PC-9 (cell line): ENCODE measurements around the gene STRIP2. TPM values are rescaled to one million over a fixed set of nuclear protein-coding genes. Genes with fewer than 3 reads are reported as not detected.
"Not testable (repeated sequence)": the region's sequence is repeated elsewhere in the genome, so short reads cannot be mapped to it uniquely, and the experiment has no call there.

Experiments
- BruUV-seq: library from RNA; stranded (reverse); fragments of 400-500 nt; replicated peaks from 2 replicates; lab custom pipeline; 2021; lab: Mats Ljungman, UMichigan
- CTCF ChIA-PET: fragments of 300-600 bp; sonication (Branson Sonifier 250); formaldehyde crosslinking; loops from one replicate; lab custom pipeline; 2022; ENCODE audit warnings: antibody characterized with exemption; lab: Charles Lee
- POLR2A ChIA-PET: fragments of 300-600 bp; sonication (Branson Sonifier 250); formaldehyde crosslinking; loops from one replicate; lab custom pipeline; 2022; ENCODE audit warnings: antibody characterized with exemption; ENCODE audit not compliant: unreplicated experiment; lab: Charles Lee
- DNase-seq, 2 experiments: peaks; one replicate each; pipeline versions ENCODE4 v3.0.0 to v3.0.0-alpha.2; 2015 to 2022; ENCODE audit warnings: mixed read lengths in 1 of 2
- H2AFZ ChIP-seq: fragments of 200-600 bp; sonication (generic); 2 replicates; pipeline ENCODE4 v1.8.1; 2017; ENCODE audit warnings: antibody characterized with exemption
- H3F3A ChIP-seq: fragments of 200-600 bp; sonication (generic); 2 replicates; pipeline ENCODE4 v1.8.1; 2017; ENCODE audit warnings: antibody characterized with exemption, mild to moderate bottlenecking, low read depth; ENCODE audit not compliant: insufficient read depth
- H3K27ac ChIP-seq: fragments of 200-600 bp; sonication (generic); 2 replicates; pipeline ENCODE4 v1.6.1; 2016; ENCODE audit warnings: mixed run types
- H3K27me3 ChIP-seq: fragments of 200-600 bp; sonication (generic); 2 replicates; pipeline ENCODE4 v1.6.1; 2016; ENCODE audit warnings: low read depth, mixed run types; ENCODE audit not compliant: insufficient read depth
- H3K36me3 ChIP-seq: fragments of 200-600 bp; sonication (generic); 2 replicates; pipeline ENCODE4 v1.6.1; 2016; ENCODE audit warnings: low read depth, mixed run types
- H3K4me1 ChIP-seq: fragments of 200-600 bp; sonication (generic); replicated peaks from 2 replicates; pipeline ENCODE4 v1.6.1; 2016; ENCODE audit warnings: mixed run types; ENCODE audit not compliant: insufficient read depth
- H3K4me2 ChIP-seq: fragments of 200-600 bp; sonication (generic); 2 replicates; pipeline ENCODE4 v1.6.1; 2017; ENCODE audit warnings: mixed run types
- H3K4me3 ChIP-seq: fragments of 200-600 bp; sonication (generic); 2 replicates; pipeline ENCODE4 v1.6.1; 2016; ENCODE audit warnings: mixed run types
- H3K79me2 ChIP-seq: fragments of 200-600 bp; sonication (generic); 2 replicates; pipeline ENCODE4 v1.6.1; 2017; ENCODE audit warnings: low read depth, mixed run types
- H3K9me2 ChIP-seq: fragments of 200-600 bp; sonication (generic); 2 replicates; pipeline ENCODE4 v1.8.1; 2017; ENCODE audit warnings: mild to moderate bottlenecking; ENCODE audit not compliant: insufficient read depth
- H3K9me3 ChIP-seq: fragments of 200-600 bp; sonication (generic); 2 replicates; pipeline ENCODE4 v1.8.1; 2016; ENCODE audit warnings: low read depth; ENCODE audit not compliant: insufficient read depth
- H4K20me1 ChIP-seq: fragments of 200-600 bp; sonication (generic); 2 replicates; pipeline ENCODE4 v1.8.1; 2017; ENCODE audit not compliant: insufficient read depth
- EZH2 ChIP-seq: fragments of 200-600 bp; sonication (generic); IDR thresholded peaks from 2 replicates; pipeline ENCODE4 v1.8.0; 2017; ENCODE audit warnings: antibody characterized with exemption, low read depth
- intact Hi-C: fragments of 100-400 bp; cut with micrococcal nuclease; formaldehyde crosslinking; loops from one replicate; pipeline ENCODE4 v1.10.0; 2022; ENCODE audit not compliant: unreplicated experiment
- total RNA-seq: library from RNA; stranded (reverse); gene quantifications from 2 replicates; pipeline ENCODE4 v1.2.3, GENCODE V29; 2021
- TF ChIP-seq, protein P1 (sequence below): fragments of 200-600 bp; sonication (generic); conservative IDR thresholded peaks from 2 replicates; pipeline ENCODE4 v1.6.1; 2017; ENCODE audit warnings: mixed run types, antibody characterized with exemption, mild to moderate bottlenecking, moderate library complexity

The STRIP2 gene
- total RNA-seq, 1 experiment from 2014 or later = 9.5 TPM

DNA sequence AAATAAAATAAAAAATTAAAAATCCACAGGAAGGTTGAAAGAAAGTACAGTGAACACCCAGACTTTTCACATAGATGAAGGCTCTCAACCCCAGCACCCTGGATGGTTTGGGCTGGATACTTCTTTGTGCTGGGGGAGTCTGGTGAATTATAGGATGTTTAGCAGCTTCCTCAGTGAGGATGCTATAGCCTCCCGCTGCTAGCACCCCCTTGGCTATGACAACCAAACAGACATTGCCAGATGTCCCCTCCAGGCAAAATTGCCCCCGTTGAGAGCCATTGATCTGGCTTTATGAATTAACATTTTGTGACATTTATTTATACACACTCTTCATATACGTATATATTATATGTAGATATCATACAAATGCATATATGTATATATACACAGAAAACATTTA is 89.7 kb downstream of the STRIP2 start:
- Histone ChIP-seq H3F3A (no peaks in the 10 kb centered on the region; the same call in 1 of the 2 replicates), H3K9me2 (no peaks in the 10 kb centered on the region), H3K36me3 (no peaks in the 10 kb centered on the region), H4K20me1 (no peaks in the 10 kb centered on the region), H3K27ac (no peak overlapping the region), H3K4me1 (peaks cover 10% of the 10 kb centered on the region), H3K4me3 (no peak overlapping the region), H3K79me2 (no peaks in the 10 kb centered on the region), H2AFZ (no peak overlapping the region), H3K27me3 (no peaks in the 10 kb centered on the region), H3K9me3 (no peaks in the 10 kb centered on the region), H3K4me2 (no peak overlapping the region)
- TF ChIP-seq EZH2 = no peak
- TF ChIP-seq, protein P1, sequence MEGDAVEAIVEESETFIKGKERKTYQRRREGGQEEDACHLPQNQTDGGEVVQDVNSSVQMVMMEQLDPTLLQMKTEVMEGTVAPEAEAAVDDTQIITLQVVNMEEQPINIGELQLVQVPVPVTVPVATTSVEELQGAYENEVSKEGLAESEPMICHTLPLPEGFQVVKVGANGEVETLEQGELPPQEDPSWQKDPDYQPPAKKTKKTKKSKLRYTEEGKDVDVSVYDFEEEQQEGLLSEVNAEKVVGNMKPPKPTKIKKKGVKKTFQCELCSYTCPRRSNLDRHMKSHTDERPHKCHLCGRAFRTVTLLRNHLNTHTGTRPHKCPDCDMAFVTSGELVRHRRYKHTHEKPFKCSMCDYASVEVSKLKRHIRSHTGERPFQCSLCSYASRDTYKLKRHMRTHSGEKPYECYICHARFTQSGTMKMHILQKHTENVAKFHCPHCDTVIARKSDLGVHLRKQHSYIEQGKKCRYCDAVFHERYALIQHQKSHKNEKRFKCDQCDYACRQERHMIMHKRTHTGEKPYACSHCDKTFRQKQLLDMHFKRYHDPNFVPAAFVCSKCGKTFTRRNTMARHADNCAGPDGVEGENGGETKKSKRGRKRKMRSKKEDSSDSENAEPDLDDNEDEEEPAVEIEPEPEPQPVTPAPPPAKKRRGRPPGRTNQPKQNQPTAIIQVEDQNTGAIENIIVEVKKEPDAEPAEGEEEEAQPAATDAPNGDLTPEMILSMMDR = no peak
- intact Hi-C loops = loop anchor here (2.0 kb wide), 1 partner anchor 51 kb away; no protein-coding TSS in a partner anchor
- POLR2A ChIA-PET = no interaction called here
- no peak for DNase-seq
- CTCF ChIA-PET = no interaction called here
- BruUV-seq = no TSS peak

DNA sequence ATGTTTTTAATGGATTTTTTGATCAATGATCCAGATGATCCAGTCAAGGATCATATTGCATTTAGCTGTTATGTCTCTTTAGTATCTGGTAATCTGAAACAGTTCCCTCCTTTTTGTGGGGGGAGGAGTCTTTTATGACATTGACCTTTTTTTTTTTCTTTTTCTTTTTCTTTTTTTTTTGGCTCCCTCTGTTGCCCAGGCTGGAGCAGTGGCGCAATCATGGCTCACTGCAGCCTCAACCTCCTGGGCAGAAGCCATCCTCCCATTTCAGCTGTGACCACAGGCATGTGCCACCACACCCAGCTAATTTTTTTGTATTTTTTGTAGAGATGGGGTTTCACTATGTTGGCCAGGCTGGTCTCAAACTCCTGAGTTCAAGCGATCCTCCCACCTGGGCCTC is 90.2 kb downstream of the STRIP2 start:
- H3K9me2 ChIP-seq, H3K4me2 ChIP-seq, H3K4me1 ChIP-seq, H3K4me3 ChIP-seq, H3K79me2 ChIP-seq, H3K27ac ChIP-seq, H4K20me1 ChIP-seq, H3K27me3 ChIP-seq, H2AFZ ChIP-seq, BruUV-seq, H3K36me3 ChIP-seq, H3K9me3 ChIP-seq, POLR2A ChIA-PET, H3F3A ChIP-seq: not testable (repeated sequence)
- CTCF ChIA-PET = interaction anchor here (0.6 kb wide), 1 partner anchor 299 kb away, joined by 3 read pairs; the partner anchor contains the start of gene AHCYL2
- peak; percentile 82 to 84 for DNase-seq
- intact Hi-C loops = loop anchor here (2.0 kb wide), 1 partner anchor 52 kb away; no protein-coding TSS in a partner anchor

DNA sequence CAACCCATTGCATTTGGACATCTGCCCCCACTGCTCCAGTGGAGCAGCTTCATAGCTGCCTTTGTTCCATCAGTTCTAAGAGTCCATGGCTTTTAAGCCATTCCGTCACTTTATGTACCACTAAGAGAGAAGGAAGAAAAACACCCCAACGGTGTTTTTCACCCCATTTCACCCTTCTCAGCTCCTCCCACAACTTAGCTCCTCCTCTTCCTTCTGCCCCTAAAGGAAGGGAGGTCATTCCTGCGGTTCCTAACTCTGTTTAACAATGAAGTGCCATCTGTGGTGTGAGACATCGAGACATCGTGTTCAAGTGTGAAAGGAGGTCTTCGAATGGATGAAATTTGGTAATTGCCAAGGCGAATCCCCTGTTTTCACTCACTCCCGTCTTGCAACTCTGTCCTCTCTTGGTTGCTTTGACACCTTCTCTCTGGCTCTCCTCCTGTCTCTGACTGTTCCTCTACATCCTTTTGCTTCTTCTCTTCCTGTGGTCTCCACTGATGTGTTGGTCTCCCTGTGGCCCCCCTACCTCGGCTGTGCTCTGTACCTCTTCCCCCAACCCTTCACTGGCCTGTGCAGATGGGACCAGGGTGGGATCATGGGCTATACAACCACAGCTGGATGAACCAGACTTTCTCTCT is 91.1 kb downstream of the STRIP2 start:
- Histone ChIP-seq H3F3A (peaks cover 7% of the 10 kb centered on the region), H3K9me3 (no peaks in the 10 kb centered on the region), H2AFZ (no peak overlapping the region), H3K4me2 (no peak overlapping the region), H4K20me1 (no peaks in the 10 kb centered on the region), H3K79me2 (no peaks in the 10 kb centered on the region), H3K9me2 (no peaks in the 10 kb centered on the region), H3K27me3 (no peaks in the 10 kb centered on the region), H3K36me3 (no peaks in the 10 kb centered on the region), H3K4me3 (no peak overlapping the region), H3K27ac (no peak overlapping the region), H3K4me1 (peaks cover 18% of the 10 kb centered on the region)
- BruUV-seq = no TSS peak
- intact Hi-C loops = loop anchor here (2.0 kb wide), 1 partner anchor 53 kb away; no protein-coding TSS in a partner anchor
- no peak for TF ChIP-seq EZH2
- TF ChIP-seq, protein P1 = no peak
- ChIA-PET CTCF (no interaction called here), POLR2A (no interaction called here)
- DNase-seq = no peak
